Epithelial cell of prostate (primary cell): Measurements from ENCODE around the gene SYNE1.
"Not testable (repeated sequence)": the region's sequence is repeated elsewhere in the genome, so short reads cannot be mapped to it uniquely, and the experiment has no call there.

Experiments
- DNase-seq: peaks from one replicate; pipeline ENCODE4 v3.0.0-alpha.2; 2011; ENCODE audit warnings: low read depth, low spot score
- H3K27ac ChIP-seq: fragments of 450-650 bp; 2 replicates; pipeline ENCODE4 v1.5.1; 2017; ENCODE audit warnings: mild to moderate bottlenecking

Gene SYNE1

DNA sequence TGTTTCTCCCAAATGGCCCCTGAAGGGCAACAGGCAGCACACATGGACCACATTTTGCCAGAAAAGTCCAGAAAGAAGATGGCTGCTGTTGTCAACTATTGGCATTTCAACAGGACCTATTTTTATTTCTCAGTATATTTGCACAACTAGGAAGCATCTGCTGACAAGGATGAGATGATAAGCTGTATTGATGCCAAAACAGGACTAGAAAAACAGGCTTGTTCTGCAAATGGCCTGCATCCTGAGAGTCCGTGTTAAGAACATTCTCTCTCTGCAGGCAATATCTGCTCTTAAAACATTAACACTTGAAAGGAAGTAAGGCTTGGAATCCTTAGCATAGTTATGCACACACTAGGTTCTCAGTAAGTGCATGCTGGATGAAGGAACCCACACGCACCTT is 546.0 kb downstream of the SYNE1 start:
- H3K27ac ChIP-seq, result peak overlapping the region; percentile 40
- no peak for DNase-seq

DNA sequence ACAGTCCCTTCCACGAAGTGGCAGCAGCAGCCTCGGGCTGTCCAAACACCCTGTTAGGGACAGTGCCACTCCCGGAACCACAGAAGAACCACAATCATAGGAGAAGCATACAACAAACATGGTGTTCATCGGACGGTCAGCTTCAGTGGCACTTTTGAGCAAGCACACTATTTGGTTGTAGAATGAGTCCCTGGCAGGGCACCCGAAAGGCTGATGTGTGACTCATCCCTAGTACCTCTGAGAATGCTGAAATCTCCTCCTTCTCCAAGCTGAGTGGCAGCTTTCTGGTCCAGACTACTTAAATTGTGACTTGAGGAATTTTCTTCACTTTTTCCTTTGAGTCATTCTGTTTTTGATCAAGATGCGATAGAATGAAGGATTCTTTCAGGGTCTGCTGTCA is 547.2 kb downstream of the SYNE1 start:
- DNase-seq, result no peak
- H3K27ac ChIP-seq, result no peak overlapping the region

DNA sequence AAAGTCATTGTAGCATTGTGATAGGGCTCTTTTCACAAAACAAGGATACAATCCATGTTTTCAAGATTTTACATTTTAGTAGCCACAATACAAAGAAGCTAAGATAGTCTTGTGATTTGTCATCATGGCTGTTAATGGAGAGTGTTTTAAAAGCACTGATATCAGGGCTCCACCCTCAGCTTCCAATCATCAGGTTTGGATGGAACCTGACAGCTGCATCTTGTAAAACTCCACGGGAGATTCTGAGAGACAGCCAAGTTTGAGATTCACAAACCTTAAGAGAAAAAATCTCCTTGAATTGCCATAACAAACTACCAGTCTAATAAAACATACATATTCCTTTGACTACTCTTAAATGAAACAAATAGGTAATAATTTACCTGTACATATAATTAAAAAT is 549.5 kb downstream of the SYNE1 start:
- DNase-seq, result no peak
- H3K27ac ChIP-seq, result no peak overlapping the region

DNA sequence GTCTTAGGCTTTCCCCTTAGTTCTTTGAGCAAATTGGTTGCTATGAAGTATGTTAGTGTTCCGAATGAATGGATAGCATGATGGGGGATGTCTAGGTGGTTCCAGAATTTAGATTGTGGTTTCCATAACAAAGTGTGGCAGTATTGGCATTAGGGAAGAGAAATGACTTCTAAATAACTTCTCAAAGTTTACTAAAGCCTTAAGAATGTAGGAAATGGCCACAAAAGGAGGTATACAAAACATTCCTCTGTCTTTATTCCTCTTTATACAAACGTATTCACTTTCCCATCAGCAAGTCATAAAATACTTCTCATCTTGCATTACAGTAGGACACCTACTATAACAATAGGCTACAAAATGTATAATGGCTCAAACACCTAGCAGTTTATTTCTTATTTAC is 550.1 kb downstream of the SYNE1 start:
- H3K27ac ChIP-seq, result no peak overlapping the region
- DNase-seq, result no peak

DNA sequence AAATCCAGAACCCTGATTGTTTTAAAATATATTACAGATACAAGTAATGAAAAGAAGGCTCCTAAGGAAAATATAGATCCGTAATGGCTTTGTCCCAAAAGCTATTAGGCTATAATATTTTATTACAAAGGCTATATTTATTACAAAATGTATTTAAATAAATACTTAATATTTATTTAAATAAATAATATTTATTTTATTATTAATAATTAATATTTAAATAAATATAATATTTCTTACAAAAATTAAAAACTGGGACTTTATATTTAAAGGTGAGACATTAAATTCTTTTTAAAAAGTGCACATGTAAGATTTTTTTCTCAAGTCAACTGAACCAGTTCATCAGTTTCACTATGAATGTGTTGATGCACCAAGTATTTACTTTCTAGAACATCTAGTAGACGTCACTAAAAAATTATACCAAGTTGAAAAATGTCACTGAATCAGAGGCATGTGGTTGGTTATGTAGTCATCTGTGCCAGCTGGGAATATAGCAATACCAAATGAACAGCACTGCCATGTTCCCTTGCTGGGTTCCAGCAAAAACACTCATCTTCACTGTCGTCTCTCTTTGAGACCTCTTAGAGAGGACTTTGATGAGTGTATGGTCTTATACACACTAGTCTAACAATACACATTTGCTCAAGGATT is 550.8 kb downstream of the SYNE1 start:
- H3K27ac ChIP-seq, result no peak overlapping the region
- no peak for DNase-seq

DNA sequence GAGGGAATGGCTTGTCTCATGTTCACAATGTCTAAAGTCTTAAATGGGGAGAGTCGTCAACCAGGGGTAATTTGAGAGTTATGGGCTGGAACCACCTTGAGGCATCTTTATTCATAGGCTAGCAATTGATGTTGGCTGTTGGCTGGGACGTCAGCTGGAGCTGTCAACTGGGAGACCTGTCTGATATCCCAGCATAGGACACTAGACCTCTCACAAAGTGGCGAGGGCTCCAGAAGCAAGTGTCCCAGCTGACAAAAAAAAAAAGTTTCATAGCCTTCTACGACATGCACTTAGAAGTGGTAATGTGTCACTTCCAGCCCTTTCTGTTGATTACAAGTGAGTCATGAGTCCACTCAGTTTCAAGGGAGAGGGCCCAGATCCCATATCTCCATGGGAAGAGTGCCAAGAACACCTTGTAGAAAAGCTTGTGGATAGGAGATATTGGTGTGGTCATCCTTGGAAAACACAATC is 551.7 kb downstream of the SYNE1 start:
- no peak for DNase-seq

DNA sequence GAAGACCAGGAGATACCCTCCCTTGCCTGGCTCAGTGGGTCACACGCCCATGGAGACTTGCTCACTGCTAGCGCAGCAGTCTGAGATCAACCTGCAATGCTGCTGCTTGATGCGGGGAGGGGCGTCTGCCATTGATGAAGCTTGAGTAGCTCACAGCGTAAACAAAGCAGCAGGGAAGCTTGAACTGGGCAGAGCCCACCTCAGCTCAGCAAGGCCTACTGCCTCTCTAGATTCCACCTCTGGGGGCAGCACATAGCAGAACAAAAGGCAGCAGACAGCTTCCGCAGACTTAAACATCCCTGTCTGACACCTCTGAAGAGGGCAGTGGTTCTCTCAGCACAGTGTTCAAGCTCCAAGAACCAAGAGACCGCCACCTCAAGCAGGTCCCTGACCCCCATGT is 558.4 kb downstream of the SYNE1 start:
- no peak overlapping the region for H3K27ac ChIP-seq
- no peak for DNase-seq

More for the DNA sequence above, 551.7 kb downstream of the SYNE1 start:
- H3K27ac ChIP-seq, result no peak overlapping the region

DNA sequence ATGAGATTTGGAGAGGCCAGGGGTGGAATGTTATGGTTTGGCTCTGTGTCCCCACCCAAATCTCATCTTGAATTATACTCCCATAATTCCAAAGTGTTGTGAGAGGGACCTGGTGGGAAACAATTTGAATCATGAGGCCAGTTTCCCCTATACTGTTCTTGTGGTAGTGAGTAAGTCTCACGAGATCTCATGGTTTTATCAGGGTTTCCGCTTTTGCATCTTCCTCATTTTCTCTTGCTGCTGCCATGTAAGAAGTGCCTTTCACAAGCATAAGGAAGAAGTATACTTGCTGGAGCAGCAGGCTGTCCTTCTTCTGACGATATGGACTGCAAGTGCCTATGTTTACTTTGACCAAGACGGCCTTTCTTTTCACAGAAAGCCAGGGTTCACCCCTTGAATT is 559.2 kb downstream of the SYNE1 start:
- no peak overlapping the region for H3K27ac ChIP-seq
- DNase-seq, result no peak

DNA sequence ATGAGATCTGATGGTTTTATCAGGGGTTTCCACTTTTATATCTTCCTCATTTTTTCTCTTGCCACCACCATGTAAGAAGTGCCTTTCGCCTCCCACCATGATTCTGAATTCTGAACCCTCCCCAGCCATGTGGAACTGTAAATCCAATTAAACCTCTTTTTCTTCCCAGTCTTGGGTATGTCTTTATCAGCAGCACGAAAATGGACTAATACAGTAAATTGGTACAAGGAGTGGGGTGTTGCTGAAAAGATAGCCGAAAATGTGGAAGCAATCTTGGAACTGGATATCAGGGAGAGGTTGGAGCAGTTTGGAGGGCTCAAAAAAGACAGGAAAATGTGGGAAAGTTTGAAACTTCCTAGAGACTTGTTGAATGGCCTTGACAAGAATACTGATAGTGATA is 560.9 kb downstream of the SYNE1 start:
- DNase-seq, H3K27ac ChIP-seq: not testable (repeated sequence)

DNA sequence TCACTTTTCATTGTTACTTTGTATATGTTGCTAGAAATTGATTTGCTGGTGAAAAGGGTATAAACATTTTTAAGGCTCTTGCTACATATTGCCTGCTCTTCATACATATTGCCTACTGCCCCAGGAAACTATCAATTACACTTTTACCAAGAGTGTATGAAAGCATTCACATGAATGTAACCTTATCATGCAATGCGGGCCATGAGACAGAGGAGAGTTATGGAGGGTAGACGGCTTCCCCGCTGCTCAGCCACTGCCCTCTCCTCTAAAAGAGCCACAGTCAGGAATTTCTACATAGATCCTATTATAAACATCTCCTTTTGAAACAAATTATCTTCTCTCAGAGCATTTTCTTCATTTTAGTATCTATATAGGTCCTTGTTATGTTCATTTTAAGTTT is 565.3 kb downstream of the SYNE1 start:
- H3K27ac ChIP-seq, result no peak overlapping the region
- DNase-seq, result no peak
